HG03565 (cell line): Measurements from ENCODE around the gene SCAI.
"Not testable (repeated sequence)": the region's sequence is repeated elsewhere in the genome, so short reads cannot be mapped to it uniquely, and the experiment has no call there.

Experiments used
- ATAC-seq: cut with Tn5 transposase; IDR thresholded peaks from one replicate; pipeline ENCODE4 v1.9.1; 2021; ENCODE audit warnings: mild to moderate bottlenecking, moderate library complexity; ENCODE audit not compliant: unreplicated experiment

SCAI gene

DNA sequence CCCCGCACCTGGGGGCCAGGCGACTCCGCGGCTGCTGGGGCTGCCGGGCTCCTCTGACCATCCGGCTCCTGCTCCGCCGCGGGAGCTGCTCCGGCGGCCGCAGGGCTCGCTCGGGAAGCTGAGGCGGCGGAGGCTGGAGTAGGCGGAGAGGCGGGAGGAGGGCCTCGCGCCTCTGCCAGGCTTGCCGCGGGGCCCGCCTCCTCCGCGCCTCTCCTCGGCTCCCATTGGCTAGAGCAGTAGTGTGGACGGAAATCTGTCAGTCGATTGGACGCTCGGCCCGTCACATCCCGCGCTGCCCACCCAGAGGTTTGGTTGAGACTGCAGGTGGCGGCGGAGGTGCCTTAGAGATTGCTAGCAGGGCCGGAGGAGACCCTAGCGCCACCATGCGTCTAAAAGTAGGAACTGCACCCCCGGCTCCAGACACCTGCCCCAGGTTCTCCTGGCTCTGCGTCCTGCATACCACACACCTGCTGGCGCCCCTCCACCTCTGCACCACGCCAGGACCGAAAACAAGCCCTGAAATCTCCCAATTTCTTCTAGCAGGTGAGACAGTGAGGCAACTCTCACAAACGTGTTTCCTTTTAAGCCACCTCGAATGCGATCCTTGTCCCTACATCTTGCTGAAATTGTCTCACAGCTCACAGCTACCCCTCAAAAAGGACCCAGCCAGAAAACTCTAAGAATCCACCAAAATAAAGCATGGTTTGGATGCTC is at the start of gene SCAI:
TSS of gene SCAI (minus strand) at position 152 of the 714 bp plus-strand sequence. CDS start at position 61, 91 bp downstream.
- peak; percentile 95 for ATAC-seq

- ATAC-seq, result peak; percentile 12
These were observed 47.1 kb upstream of the SCAI start for GRCh38 chr9:125190361-125190801.

GRCh38 chr9:125189361-125190289 is 46.3 kb upstream of the SCAI start, which contains the start of gene PPP6C:
TSS of gene PPP6C (minus strand) at chr9:125189803. CDS start at chr9:125189718, 85 bp downstream.
- ATAC-seq, result peak; percentile 87

GRCh38 chr9:125189011-125189360 is 45.7 kb upstream of the SCAI start:
- peak; percentile 14 for ATAC-seq

GRCh38 chr9:125183561-125183960 is 40.2 kb upstream of the SCAI start:
- ATAC-seq, result no peak

DNA sequence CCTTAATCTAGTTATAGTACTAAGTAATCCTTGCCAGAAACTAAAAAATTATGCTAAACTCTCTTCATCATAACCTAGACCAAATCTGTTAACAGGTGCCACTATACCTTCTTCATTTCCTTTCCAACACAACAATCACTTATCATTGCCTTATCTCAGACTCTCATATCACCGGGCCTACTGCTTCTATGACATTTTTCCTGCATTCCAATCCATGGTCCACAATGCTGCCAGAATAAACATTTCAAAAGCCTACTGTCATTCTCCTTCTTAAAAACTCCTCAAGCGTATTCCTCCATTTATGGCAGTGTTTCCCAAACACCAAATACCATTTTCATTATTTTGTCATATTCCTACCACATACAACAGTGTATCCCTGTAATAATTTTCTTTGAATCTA is 39.7 kb upstream of the SCAI start:
- ATAC-seq, result no peak

- ATAC-seq, result not testable (repeated sequence)
These were observed 38.4 kb upstream of the SCAI start for GRCh38 chr9:125181756-125182155.

DNA sequence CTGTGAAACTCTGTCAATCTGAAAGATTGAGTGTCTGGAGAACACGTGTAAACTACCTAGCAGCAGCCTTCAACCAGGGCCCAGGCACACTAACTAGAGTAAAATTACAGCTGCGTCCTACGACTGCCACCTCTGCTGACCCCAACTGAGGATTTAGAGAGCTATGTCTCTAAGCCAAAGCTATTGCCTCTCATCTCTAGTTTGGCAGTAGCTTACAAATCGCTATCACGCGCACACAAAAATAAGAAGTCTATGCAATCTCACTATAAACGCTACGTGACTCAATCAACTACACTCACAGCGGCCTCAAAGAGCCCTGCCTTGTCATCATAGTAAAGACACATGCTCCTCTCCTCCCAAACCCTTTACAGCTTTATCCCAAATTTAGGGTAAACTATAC is 37.5 kb upstream of the SCAI start:
- no peak for ATAC-seq

- ATAC-seq, result not testable (repeated sequence)
These were observed 36.4 kb upstream of the SCAI start for GRCh38 chr9:125179776-125180175.

DNA sequence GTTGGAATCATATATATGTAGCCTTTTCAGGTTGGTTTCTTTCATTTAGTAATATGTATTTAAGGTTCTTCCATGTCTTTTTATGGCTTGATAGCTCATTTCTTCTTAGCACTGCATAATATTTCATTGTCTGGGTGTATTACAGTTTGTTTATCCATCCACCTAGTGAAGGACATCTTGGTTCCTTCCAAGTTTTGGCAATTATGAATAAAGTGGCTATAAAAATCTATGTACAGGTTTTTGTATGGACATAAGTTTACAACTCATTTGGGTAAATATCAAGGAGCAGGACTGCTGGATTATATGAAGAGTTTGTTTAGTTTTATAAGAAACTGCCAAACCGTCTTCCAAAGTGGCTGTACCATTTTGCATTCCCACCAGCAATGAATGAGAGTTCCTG is 34.6 kb upstream of the SCAI start:
- ATAC-seq, result no peak

GRCh38 chr9:125176636-125177035 is 33.3 kb upstream of the SCAI start:
- ATAC-seq, result no peak

DNA sequence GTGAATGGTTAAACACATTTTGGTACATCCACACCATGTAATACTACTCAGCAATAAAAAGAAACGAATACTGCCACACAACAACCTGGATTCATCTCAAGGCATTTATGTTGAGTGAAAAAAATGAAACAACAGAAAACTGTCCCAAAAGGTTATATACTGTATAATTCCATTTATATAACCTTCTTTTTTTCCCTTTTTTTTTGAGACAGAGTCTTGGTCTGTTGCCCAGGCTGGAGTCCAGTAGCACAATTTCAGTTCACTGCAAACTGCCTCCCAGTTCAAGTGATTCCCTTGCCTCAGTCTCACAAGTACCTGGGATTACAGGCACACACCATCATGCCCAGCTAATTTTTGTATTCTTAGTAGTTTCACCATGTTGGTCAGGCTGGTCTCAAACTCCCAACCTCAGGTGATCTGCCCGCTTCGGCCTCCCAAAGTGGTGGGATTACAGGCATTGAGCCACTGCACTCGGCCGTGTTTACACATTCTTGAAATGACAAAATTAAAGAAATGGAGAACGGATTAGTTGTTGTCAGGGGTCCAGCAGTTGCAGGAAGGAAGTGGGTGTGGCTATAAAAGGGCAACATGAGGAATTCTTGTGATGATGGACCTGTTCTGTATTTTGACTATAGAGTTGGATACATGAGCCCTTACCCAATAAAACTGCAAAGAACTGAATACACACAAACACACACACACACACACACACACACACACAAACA is 28.9 kb upstream of the SCAI start:
- no peak for ATAC-seq

- ATAC-seq, result no peak
These were observed 26.6 kb upstream of the SCAI start for GRCh38 chr9:125169895-125170294.

DNA sequence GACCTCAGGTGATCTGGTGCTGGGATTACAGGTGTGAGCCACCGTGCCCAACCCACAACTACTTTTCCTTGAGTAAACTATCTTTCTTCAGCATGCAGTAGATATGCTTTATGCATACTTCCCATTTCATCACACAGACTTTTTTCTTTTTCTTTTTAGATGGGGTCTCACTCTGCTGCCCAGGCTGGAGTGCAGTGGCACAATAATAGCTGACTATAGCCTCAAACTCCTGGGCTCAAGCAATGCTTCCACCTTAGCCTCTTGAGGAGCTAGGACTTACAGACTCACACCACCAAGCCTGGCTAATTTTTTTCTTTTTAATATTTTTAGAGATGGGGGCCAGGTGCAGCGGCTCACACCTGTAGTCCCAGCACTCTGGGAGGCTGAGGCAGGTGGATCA is 23.4 kb upstream of the SCAI start:
- ATAC-seq, result no peak

GRCh38 chr9:125162891-125163290 is 19.6 kb upstream of the SCAI start:
- ATAC-seq, result not testable (repeated sequence)

DNA sequence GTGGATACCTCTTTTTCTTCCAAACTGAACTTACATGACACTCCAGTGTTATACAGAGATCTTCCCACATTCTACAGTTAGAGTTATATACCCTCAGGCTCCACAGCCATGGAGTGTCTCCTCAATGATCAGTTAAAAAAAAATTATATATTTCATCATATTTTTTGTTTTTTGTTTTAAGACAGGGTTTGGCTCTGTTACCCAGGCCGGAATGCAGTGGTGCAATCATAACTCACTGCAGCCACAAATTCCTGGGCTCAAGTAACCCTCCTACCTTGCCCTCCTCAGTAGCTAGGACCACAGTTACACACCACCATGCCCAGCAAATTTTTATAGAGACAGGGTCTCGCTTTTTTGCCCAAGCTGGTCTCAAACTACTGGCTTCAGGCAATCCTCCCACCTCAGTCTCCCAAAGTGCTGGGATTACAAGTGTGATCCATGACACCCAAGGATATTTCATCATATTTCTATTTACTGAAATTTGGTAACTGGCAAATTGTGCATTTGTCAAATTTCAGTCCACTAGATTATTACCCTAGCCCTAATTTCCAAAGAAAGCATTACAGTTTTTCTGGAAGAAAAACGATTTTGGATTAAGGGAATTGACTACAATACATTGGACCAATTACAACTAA is 18.1 kb upstream of the SCAI start:
- no peak for ATAC-seq

GRCh38 chr9:125160750-125161149 is 17.4 kb upstream of the SCAI start:
- no peak for ATAC-seq

DNA sequence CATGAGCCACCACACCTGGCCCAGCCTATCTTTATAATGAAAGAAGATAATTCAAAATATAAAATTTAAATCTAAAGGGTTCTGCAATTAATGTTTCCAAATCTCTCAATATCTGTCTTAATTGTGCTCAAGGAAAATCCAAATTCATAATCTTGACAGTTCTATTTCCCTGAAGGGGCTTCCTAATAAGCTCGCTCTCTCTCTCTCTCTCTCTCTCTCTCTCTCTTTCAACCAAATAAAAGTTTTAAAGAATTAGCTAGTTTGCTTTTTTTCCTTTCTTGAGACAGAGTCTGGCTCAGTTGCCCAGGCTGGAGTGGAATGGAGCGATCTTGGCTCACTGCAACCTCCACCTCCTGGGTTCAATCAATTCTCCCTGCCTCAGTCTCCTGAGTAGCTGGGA is 13.2 kb upstream of the SCAI start:
- no peak for ATAC-seq

DNA sequence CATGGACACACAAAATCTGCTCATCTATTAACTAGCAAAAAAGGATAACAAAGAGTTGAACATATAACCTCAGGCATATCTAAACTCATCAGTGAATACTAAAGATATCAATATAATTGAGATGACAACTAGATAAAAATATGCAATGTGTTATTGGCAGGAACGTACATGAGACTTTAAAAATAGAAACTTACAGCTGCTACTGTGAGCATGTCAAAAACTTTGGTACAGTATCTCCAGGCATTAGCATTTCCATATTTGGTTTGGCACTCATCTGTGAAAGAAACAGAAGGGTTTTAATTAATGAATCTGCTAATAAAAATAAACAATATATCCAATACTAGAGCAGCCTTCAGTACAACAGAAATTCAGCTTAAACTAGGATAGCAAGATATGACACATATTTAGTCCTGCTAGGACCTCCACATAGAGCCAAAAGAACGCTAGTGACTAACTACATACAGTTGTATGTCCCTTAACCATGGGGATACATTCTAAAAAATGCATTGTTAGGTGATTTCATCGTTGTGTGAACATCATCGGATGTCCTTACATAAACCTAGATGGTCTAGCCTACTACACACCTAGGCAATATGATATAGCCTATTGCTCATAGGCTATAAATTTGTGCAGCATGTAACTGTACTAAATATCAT is 10.5 kb upstream of the SCAI start:
- ATAC-seq, result no peak

- no peak for ATAC-seq
These were observed 8.4 kb upstream of the SCAI start for GRCh38 chr9:125151730-125152129.
